H9 (cell line): ENCODE measurements around the gene FOXR1. TPM values are rescaled to one million over a fixed set of nuclear protein-coding genes. Genes with fewer than 3 reads are reported as not detected.

Experiments
- DNase-seq: peaks from one replicate; pipeline ENCODE4 v3.0.0-alpha.2; 2017
- H2AFZ ChIP-seq: one replicate; pipeline ENCODE4 v1.6.1; 2013; ENCODE audit warnings: mild to moderate bottlenecking, low read length, control low read depth, moderate library complexity
- H2AK5ac ChIP-seq: 2 replicates; pipeline ENCODE4 v1.6.1; 2013; ENCODE audit warnings: low read length, control low read depth, mixed read lengths; ENCODE audit not compliant: insufficient read length
- H2BK120ac ChIP-seq: one replicate; pipeline ENCODE4 v1.6.1; 2013; ENCODE audit warnings: low read depth, mild to moderate bottlenecking, low read length, control low read depth, inconsistent platforms; ENCODE audit not compliant: poor library complexity, severe bottlenecking
- H2BK12ac ChIP-seq: 2 replicates; pipeline ENCODE4 v1.6.1; 2013; ENCODE audit warnings: low read length, control low read depth, mixed read lengths, low read depth; ENCODE audit not compliant: insufficient read length
- H2BK15ac ChIP-seq: 2 replicates; pipeline ENCODE4 v1.6.1; 2013; ENCODE audit warnings: low read depth, low read length, control low read depth
- H2BK20ac ChIP-seq: one replicate; pipeline ENCODE4 v1.6.1; 2013; ENCODE audit warnings: low read depth, mild to moderate bottlenecking, low read length, control low read depth, inconsistent platforms; ENCODE audit not compliant: poor library complexity, severe bottlenecking
- H2BK5ac ChIP-seq: 2 replicates; pipeline ENCODE4 v1.6.1; 2013; ENCODE audit warnings: low read length, control low read depth, mixed read lengths; ENCODE audit not compliant: insufficient read length
- H3K14ac ChIP-seq: 2 replicates; pipeline ENCODE4 v1.6.1; 2013; ENCODE audit warnings: low read length, control low read depth; ENCODE audit not compliant: insufficient read depth
- H3K18ac ChIP-seq: 2 replicates; pipeline ENCODE4 v1.6.1; 2013; ENCODE audit warnings: low read depth, mild to moderate bottlenecking, mixed read lengths, low read length, control low read depth; ENCODE audit not compliant: insufficient read length
- H3K23ac ChIP-seq: 2 replicates; pipeline ENCODE4 v1.6.1; 2013; ENCODE audit warnings: low read length, control low read depth, mixed read lengths, low read depth; ENCODE audit not compliant: insufficient read length
- H3K23me2 ChIP-seq: 2 replicates; pipeline ENCODE4 v1.6.1; 2013; ENCODE audit warnings: low read depth, mild to moderate bottlenecking, mixed read lengths, low read length, control low read depth; ENCODE audit not compliant: insufficient read length, poor library complexity, severe bottlenecking
- H3K27ac ChIP-seq: 2 replicates; pipeline ENCODE4 v1.5.1; 2013; ENCODE audit warnings: low read length, control low read depth, mixed read lengths, low read depth; ENCODE audit not compliant: insufficient read length
- H3K27me3 ChIP-seq: 2 replicates; pipeline ENCODE4 v1.6.1; 2013; ENCODE audit warnings: low read length, control low read depth, inconsistent platforms; ENCODE audit not compliant: insufficient read depth
- H3K4ac ChIP-seq: 2 replicates; pipeline ENCODE4 v1.6.1; 2013; ENCODE audit warnings: low read depth, mild to moderate bottlenecking, control low read depth, inconsistent platforms, low read length, moderate library complexity
- H3K4me1 ChIP-seq: 2 replicates; pipeline ENCODE4 v1.6.1; 2013; ENCODE audit warnings: low read length, control low read depth, inconsistent platforms; ENCODE audit not compliant: insufficient read depth
- H3K4me2 ChIP-seq: 2 replicates; pipeline ENCODE4 v1.6.1; 2013; ENCODE audit warnings: low read length, control low read depth, mixed read lengths; ENCODE audit not compliant: insufficient read length, insufficient read depth
- H3K56ac ChIP-seq: 2 replicates; pipeline ENCODE4 v1.6.1; 2013; ENCODE audit warnings: low read depth, mild to moderate bottlenecking, mixed read lengths, low read length, control low read depth; ENCODE audit not compliant: insufficient read length
- H3K79me1 ChIP-seq: 2 replicates; pipeline ENCODE4 v1.6.1; 2013; ENCODE audit warnings: low read depth, mild to moderate bottlenecking, moderate library complexity, low read length, control low read depth, inconsistent platforms; ENCODE audit not compliant: insufficient read depth, poor library complexity, severe bottlenecking
- H3K79me2 ChIP-seq: 2 replicates; pipeline ENCODE4 v1.6.1; 2013; ENCODE audit warnings: low read length, control low read depth, inconsistent platforms; ENCODE audit not compliant: insufficient read depth
- H3K9ac ChIP-seq: 2 replicates; pipeline ENCODE4 v1.6.1; 2013; ENCODE audit warnings: low read length, control low read depth, mixed read lengths; ENCODE audit not compliant: insufficient read length; ENCODE audit errors: extremely low read depth
- H3K9me3 ChIP-seq: one replicate; pipeline ENCODE4 v1.6.1; 2013; ENCODE audit warnings: low read depth, low read length, inconsistent platforms; ENCODE audit not compliant: control insufficient read depth
- H3T11ph ChIP-seq: one replicate; pipeline ENCODE4 v1.6.1; 2013; ENCODE audit warnings: mild to moderate bottlenecking, low read length, control low read depth, inconsistent platforms
- H4K20me1 ChIP-seq: one replicate; pipeline ENCODE4 v1.6.1; 2013; ENCODE audit not compliant: control insufficient read depth, insufficient read length, insufficient read depth
- H4K5ac ChIP-seq: 2 replicates; pipeline ENCODE4 v1.6.1; 2013; ENCODE audit warnings: low read depth, mild to moderate bottlenecking, mixed read lengths, low read length, control low read depth; ENCODE audit not compliant: insufficient read length
- H4K8ac ChIP-seq: replicated peaks from 2 replicates; pipeline ENCODE4 v1.6.1; 2013; ENCODE audit warnings: low read length, control low read depth, mixed read lengths, low read depth; ENCODE audit not compliant: insufficient read length
- H4K91ac ChIP-seq: 2 replicates; pipeline ENCODE4 v1.6.1; 2013; ENCODE audit warnings: low read depth, mild to moderate bottlenecking, moderate library complexity, mixed read lengths, low read length, control low read depth; ENCODE audit not compliant: insufficient read length
- H3K27ac Mint-ChIP-seq, 3 experiments: 2 replicates in 2 of 3; 3 replicates in 1 of 3; pipeline ENCODE4 v1.8.0; 2020 to 2021; ENCODE audit warnings: mixed read lengths in 3 of 3, mild to moderate bottlenecking in 1 of 3, moderate library complexity in 1 of 3
- H3K27me3 Mint-ChIP-seq: 2 replicates; pipeline ENCODE4 v1.8.0; 2021; ENCODE audit warnings: low read depth, mild to moderate bottlenecking, moderate library complexity, mixed read lengths
- H3K36me3 Mint-ChIP-seq, 3 experiments: 2 replicates in 2 of 3; 3 replicates in 1 of 3; pipeline ENCODE4 v1.8.0; 2020 to 2021; ENCODE audit warnings: low read depth in 3 of 3, mixed read lengths in 3 of 3; ENCODE audit not compliant: insufficient read depth in 1 of 3
- H3K4me1 Mint-ChIP-seq, 2 experiments: 2 replicates each; pipeline ENCODE4 v1.8.0; 2020; ENCODE audit warnings: mixed read lengths in 2 of 2
- H3K4me3 Mint-ChIP-seq, 2 experiments: 2 replicates in 1 of 2; 3 replicates in 1 of 2; pipeline ENCODE4 v1.8.0; 2020 to 2021; ENCODE audit warnings: mild to moderate bottlenecking in 2 of 2, mixed read lengths in 2 of 2, moderate library complexity in 1 of 2
- H3K9me3 Mint-ChIP-seq, 2 experiments: 2 replicates in 1 of 2; 3 replicates in 1 of 2; pipeline ENCODE4 v1.8.0; 2020; ENCODE audit warnings: mild to moderate bottlenecking in 2 of 2, mixed read lengths in 2 of 2, moderate library complexity in 1 of 2
- CTCF ChIP-seq: fragments of 200-600 bp; sonication (generic); conservative IDR thresholded peaks from 3 replicates; pipeline ENCODE4 v1.8.0; 2021; ENCODE audit warnings: antibody characterized with exemption, mild to moderate bottlenecking
- WGBS: extraction: QIAGEN DNeasy Blood & Tissue Kit; methylation state at CpG from one replicate; pipeline ENCODE4 v1.1.7; 2013; ENCODE audit warnings: missing lambda C conversion rate, low lambda C conversion rate, mixed read lengths; ENCODE audit not compliant: insufficient read length; ENCODE audit errors: extremely low coverage; 5-methylcytosine and 5-hydroxymethylcytosine counted together
- total RNA-seq: library from RNA; stranded (reverse); gene quantifications from 2 replicates; pipeline ENCODE4 v1.2.1, GENCODE V29; 2021

The FOXR1 gene
- total RNA-seq, 1 experiment from 2014 or later: not detected

DNA sequence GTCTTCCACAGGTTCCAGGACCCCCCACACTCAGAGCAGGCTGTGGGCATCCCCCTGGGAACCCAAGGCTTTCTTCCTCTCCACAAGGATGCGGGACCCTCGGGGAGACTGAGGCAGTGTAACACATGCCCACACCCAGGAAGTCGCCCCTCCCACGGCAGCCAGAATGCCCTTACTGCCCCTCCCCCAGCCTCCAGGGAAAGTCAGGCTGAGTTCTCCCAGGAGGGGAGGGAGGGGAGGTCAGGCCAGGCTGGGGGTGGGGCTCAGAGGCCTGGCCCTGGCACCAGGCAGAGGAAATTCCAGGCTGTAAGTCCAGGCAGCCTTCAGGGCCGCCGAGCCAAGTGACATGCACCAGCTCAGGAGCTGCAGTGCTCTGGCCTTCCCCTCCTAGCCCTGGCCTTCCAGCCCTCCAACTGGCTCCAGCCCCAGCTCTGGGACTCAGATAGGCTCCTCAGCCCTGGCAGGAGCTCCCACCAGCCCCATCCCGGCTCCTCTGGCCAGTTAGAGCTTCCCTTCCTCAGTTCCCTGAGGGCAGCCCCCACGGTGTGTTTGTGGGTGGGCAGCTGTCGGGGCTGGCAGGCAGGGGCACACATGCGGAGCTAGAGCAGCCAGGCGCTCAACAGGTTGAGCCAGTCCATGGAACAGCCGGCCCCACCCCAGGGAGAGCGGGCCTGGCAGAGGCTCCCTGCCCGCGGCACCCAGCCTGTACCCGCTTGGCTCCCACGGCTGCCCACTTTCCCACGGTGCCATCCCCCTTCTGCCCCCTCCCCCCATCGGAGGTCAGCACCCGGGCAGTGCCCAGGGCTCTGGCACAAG is 49.4 kb upstream of the FOXR1 start:
- H3K4ac ChIP-seq: no peak overlapping the region
- no peak overlapping the region for H3T11ph ChIP-seq
- peak overlapping the region; percentile 35 to 59; a peak in 3 of 5 replicates for H3K4me3 Mint-ChIP-seq
- no peak overlapping the region for H4K5ac ChIP-seq
- TF ChIP-seq CTCF: no peak
- no peak overlapping the region for H2BK12ac ChIP-seq
- peak; percentile 83 for DNase-seq
- H2AK5ac ChIP-seq: no peak overlapping the region
- H3K9me3 Mint-ChIP-seq: no peaks in the 10 kb centered on the region; a peak in 1 of 5 replicates
- H3K14ac ChIP-seq: no peak overlapping the region
- H3K23ac ChIP-seq: no peak overlapping the region
- H3K18ac ChIP-seq: no peak overlapping the region
- H2BK20ac ChIP-seq: no peak overlapping the region
- no peak overlapping the region for H2BK15ac ChIP-seq
- H3K27ac ChIP-seq: no peak overlapping the region
- H2BK5ac ChIP-seq: no peak overlapping the region
- H3K79me1 ChIP-seq: no peaks in the 10 kb centered on the region
- H2BK120ac ChIP-seq: no peak overlapping the region
- H4K8ac ChIP-seq: no peak overlapping the region
- no peaks in the 10 kb centered on the region for H3K9me3 ChIP-seq
- peaks cover 32% of the 10 kb centered on the region for H3K4me1 ChIP-seq
- peaks cover 22% of the 10 kb centered on the region; the same call in 1 of the 2 replicates for H3K79me2 ChIP-seq
- no peak overlapping the region for H4K91ac ChIP-seq
- H3K4me2 ChIP-seq: peak overlapping the region; percentile 67
- no CpG with 5 or more reads among the region's 20 CpGs for WGBS
- H3K56ac ChIP-seq: no peak overlapping the region
- peaks cover 68 to 79% of the 10 kb centered on the region in 2 experiments for H3K4me1 Mint-ChIP-seq
- peak overlapping the region in 1 of 3 experiments; percentile 55; a peak in 1 of 7 replicates for H3K27ac Mint-ChIP-seq
- H2AFZ ChIP-seq: no peak overlapping the region
- H3K23me2 ChIP-seq: peaks cover 35% of the 10 kb centered on the region
- peaks cover 0 to 5% (median 2%) of the 10 kb centered on the region in 3 experiments; a peak in 2 of 7 replicates for H3K36me3 Mint-ChIP-seq
- H3K27me3 Mint-ChIP-seq: peaks cover 10% of the 10 kb centered on the region
- H3K9ac ChIP-seq: no peak overlapping the region
- no peaks in the 10 kb centered on the region for H4K20me1 ChIP-seq
- no peaks in the 10 kb centered on the region; the same call in 1 of the 2 replicates for H3K27me3 ChIP-seq
